ENCODE data around the gene CTLA4.

CTLA4 gene

DNA sequence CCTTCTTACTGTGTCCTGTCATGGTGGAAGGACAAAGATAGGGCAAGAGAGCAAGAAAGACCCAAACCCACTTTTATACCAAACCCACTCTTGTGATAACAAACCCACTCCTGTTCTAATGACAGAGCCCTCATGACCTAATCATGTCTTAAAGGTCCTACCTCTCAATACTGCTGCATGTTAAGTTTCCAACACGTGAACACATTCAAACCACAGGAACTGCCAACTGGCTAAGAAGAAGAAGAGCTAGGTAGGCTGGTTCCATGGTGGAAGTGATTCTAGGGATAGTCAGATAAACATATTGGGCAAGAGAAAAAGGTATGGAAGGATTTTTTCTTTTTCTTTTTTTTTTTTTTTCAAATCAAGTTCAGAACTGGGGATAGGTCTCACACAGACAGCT, 22.0 kb downstream of the CTLA4 start:
- no peaks in the 10 kb centered on the region for H3K27me3 ChIP-seq (ENCODE audit: control insufficient read depth in 2 of 2, insufficient read depth in 2 of 2, low read length in 2 of 2)
- H3K36me3 ChIP-seq (ENCODE audit: control insufficient read depth in 2 of 2, insufficient read depth in 2 of 2, low read length in 2 of 2), result no peaks in the 10 kb centered on the region
- no peak overlapping the region for H3K4me3 ChIP-seq (ENCODE audit: low read length in 2 of 2)

DNA sequence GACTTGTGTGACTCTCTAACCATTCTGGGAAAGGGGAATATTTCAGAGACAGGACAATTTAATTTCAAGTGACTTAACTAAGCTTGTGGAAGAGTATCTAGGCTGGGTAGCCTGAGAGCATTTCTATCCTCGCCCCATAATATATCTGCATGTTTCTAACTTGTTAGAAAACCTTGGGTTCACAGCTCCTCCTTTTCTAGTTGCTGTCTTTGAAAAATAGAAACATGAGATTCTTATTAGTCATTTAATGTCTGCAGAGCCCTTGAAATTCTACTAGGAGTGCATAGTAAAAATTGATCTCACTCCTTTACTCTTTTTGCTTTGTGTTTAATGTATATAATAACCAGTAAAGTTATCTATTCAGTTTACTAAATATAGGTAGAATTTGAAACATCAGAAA, 22.4 kb downstream of the CTLA4 start:
- no peaks in the 10 kb centered on the region for H3K27me3 ChIP-seq (ENCODE audit: control insufficient read depth in 2 of 2, insufficient read depth in 2 of 2, low read length in 2 of 2)
- H3K4me3 ChIP-seq (ENCODE audit: low read length in 2 of 2), result no peak overlapping the region
- H3K4me1 ChIP-seq (ENCODE audit: control insufficient read depth in 2 of 2, insufficient read depth in 2 of 2, low read length in 2 of 2), result no peaks in the 10 kb centered on the region
- H3K9me3 ChIP-seq (ENCODE audit: control insufficient read depth in 2 of 2, low read length in 2 of 2), result no peaks in the 10 kb centered on the region
- no peak overlapping the region for H3K27ac ChIP-seq (ENCODE audit: low read depth in 2 of 2, low read length in 2 of 2)
- H3K9ac ChIP-seq (ENCODE audit: low read depth in 1 of 2, low read length in 2 of 2), result no peak overlapping the region
- H3K36me3 ChIP-seq (ENCODE audit: control insufficient read depth in 2 of 2, insufficient read depth in 2 of 2, low read length in 2 of 2), result no peaks in the 10 kb centered on the region

More for the DNA sequence above, 22.0 kb downstream of the CTLA4 start:
- Histone ChIP-seq H3K9ac (ENCODE audit: low read depth in 1 of 2, low read length in 2 of 2) (no peak overlapping the region), H3K9me3 (ENCODE audit: control insufficient read depth in 2 of 2, low read length in 2 of 2) (no peaks in the 10 kb centered on the region), H3K4me1 (ENCODE audit: control insufficient read depth in 2 of 2, insufficient read depth in 2 of 2, low read length in 2 of 2) (no peaks in the 10 kb centered on the region), H3K27ac (ENCODE audit: low read depth in 2 of 2, low read length in 2 of 2) (no peak overlapping the region)

DNA sequence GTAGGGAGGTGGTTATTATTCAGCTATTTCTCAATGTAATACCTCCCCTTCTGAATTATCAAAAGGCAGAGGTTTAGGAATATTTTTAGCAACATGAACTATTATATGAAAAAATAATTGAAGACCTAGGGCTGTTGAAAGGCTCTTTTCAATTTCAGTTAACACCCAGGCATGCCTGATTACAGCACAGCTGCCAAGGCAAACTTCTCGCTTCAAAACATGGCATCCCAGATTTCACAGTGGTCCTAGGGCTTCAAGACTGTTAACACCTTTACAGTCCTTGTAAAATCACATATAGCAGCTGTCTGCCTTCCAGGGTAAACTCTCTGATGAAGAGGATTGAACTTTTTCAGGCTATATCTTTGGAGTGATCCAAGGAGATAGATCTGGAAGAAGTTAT, 23.2 kb downstream of the CTLA4 start:
- H3K36me3 ChIP-seq (ENCODE audit: control insufficient read depth in 2 of 2, insufficient read depth in 2 of 2, low read length in 2 of 2), result no peaks in the 10 kb centered on the region
- H3K9ac ChIP-seq (ENCODE audit: low read depth in 1 of 2, low read length in 2 of 2), result no peak overlapping the region
- H3K4me3 ChIP-seq (ENCODE audit: low read length in 2 of 2), result no peak overlapping the region
- H3K4me1 ChIP-seq (ENCODE audit: control insufficient read depth in 2 of 2, insufficient read depth in 2 of 2, low read length in 2 of 2), result no peaks in the 10 kb centered on the region
- no peak overlapping the region for H3K27ac ChIP-seq (ENCODE audit: low read depth in 2 of 2, low read length in 2 of 2)
- no peaks in the 10 kb centered on the region for H3K9me3 ChIP-seq (ENCODE audit: control insufficient read depth in 2 of 2, low read length in 2 of 2)
- no peaks in the 10 kb centered on the region for H3K27me3 ChIP-seq (ENCODE audit: control insufficient read depth in 2 of 2, insufficient read depth in 2 of 2, low read length in 2 of 2)

DNA sequence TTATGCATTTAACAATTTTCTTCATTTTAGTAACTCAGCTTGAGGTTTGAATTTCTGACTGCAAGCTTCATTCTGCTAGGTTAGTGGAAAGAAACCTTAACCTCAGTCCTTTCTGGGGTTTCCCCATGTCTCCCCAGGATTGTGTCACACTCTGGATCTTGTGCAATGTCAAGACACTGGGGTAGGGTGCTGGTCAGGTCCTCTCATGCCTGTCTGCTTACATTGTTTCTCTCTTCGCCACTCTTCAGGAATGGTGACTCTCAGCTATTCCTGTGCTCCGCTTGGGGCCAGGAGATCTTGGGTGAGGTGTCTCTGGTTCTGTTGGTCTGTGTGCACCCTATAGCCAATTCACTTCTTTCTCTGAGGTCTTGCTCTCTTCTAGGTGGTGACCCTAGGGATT, 23.9 kb downstream of the CTLA4 start:
- H3K27ac ChIP-seq (ENCODE audit: low read depth in 2 of 2, low read length in 2 of 2), result no peak overlapping the region
- no peaks in the 10 kb centered on the region for H3K27me3 ChIP-seq (ENCODE audit: control insufficient read depth in 2 of 2, insufficient read depth in 2 of 2, low read length in 2 of 2)
- no peaks in the 10 kb centered on the region for H3K9me3 ChIP-seq (ENCODE audit: control insufficient read depth in 2 of 2, low read length in 2 of 2)
- H3K4me1 ChIP-seq (ENCODE audit: control insufficient read depth in 2 of 2, insufficient read depth in 2 of 2, low read length in 2 of 2), result no peaks in the 10 kb centered on the region
- no peak overlapping the region for H3K4me3 ChIP-seq (ENCODE audit: low read length in 2 of 2)
- H3K9ac ChIP-seq (ENCODE audit: low read depth in 1 of 2, low read length in 2 of 2), result no peak overlapping the region
- no peaks in the 10 kb centered on the region for H3K36me3 ChIP-seq (ENCODE audit: control insufficient read depth in 2 of 2, insufficient read depth in 2 of 2, low read length in 2 of 2)

DNA sequence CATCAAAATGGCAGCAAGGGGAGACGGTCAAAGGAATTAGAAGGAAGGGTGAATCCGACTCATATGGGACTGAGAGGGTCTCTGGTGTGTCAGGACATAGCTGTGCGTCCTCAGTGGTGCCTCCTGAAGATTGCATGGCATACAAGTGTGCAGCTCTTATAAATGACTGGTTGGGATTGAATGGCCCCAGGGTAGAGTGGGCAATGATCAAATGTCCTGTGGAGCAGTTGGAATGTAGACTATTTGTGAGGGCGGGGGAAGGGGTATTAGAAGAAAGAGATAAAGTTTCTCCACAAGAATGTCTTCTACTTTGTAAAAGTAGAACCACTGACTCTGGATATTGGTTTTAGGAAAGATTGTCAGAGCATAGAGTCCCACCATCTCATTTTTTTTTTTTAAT, 24.6 kb downstream of the CTLA4 start:
- Histone ChIP-seq H3K9me3 (ENCODE audit: control insufficient read depth in 2 of 2, low read length in 2 of 2) (no peaks in the 10 kb centered on the region), H3K4me3 (ENCODE audit: low read length in 2 of 2) (no peak overlapping the region), H3K4me1 (ENCODE audit: control insufficient read depth in 2 of 2, insufficient read depth in 2 of 2, low read length in 2 of 2) (no peaks in the 10 kb centered on the region), H3K36me3 (ENCODE audit: control insufficient read depth in 2 of 2, insufficient read depth in 2 of 2, low read length in 2 of 2) (no peaks in the 10 kb centered on the region), H3K9ac (ENCODE audit: low read depth in 1 of 2, low read length in 2 of 2) (no peak overlapping the region), H3K27ac (ENCODE audit: low read depth in 2 of 2, low read length in 2 of 2) (no peak overlapping the region), H3K27me3 (ENCODE audit: control insufficient read depth in 2 of 2, insufficient read depth in 2 of 2, low read length in 2 of 2) (no peaks in the 10 kb centered on the region)

DNA sequence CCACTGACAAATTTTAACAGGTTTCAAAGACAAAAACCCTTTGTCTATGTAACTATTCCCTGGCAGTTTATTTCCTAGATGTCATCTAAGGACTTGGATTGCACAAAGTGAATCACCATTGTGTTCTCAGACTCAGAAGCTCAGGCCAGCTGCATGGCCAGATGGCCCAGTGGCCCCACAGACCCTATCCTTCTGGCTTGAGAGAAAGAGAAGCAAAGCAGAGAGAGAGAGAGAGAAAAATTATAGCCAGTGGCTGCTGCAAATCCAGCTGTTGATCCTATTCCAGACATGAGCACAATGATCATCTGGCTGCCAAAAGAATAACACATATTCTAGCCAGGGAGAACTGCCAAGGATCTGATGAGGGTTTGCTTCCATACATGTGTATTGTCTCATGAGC, 25.8 kb downstream of the CTLA4 start:
- Histone ChIP-seq H3K27me3 (ENCODE audit: control insufficient read depth in 2 of 2, insufficient read depth in 2 of 2, low read length in 2 of 2) (no peaks in the 10 kb centered on the region), H3K9me3 (ENCODE audit: control insufficient read depth in 2 of 2, low read length in 2 of 2) (no peaks in the 10 kb centered on the region), H3K4me3 (ENCODE audit: low read length in 2 of 2) (no peak overlapping the region), H3K27ac (ENCODE audit: low read depth in 2 of 2, low read length in 2 of 2) (no peak overlapping the region), H3K36me3 (ENCODE audit: control insufficient read depth in 2 of 2, insufficient read depth in 2 of 2, low read length in 2 of 2) (no peaks in the 10 kb centered on the region), H3K9ac (ENCODE audit: low read depth in 1 of 2, low read length in 2 of 2) (no peak overlapping the region), H3K4me1 (ENCODE audit: control insufficient read depth in 2 of 2, insufficient read depth in 2 of 2, low read length in 2 of 2) (no peaks in the 10 kb centered on the region)

DNA sequence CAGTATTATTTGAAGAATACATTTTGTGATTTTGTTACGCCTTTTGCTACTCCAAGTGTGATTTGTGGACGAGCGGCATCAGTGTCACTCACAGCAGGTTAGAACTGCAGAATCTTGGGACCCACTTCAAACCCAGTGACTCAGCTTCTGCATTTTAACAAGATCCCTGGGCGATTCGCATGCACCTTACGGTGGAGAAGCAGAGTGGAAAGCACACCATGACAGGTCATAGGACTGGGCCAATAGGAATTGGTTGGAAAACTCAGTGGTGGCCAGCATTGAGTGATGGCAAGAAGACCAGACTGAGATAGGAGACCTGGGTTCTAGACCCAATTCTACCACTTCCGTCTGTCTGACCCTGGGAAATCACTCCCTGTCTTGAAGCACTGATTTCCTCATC, 26.3 kb downstream of the CTLA4 start:
- no peaks in the 10 kb centered on the region for H3K27me3 ChIP-seq (ENCODE audit: control insufficient read depth in 2 of 2, insufficient read depth in 2 of 2, low read length in 2 of 2)
- no peak overlapping the region for H3K4me3 ChIP-seq (ENCODE audit: low read length in 2 of 2)
- no peak overlapping the region for H3K9ac ChIP-seq (ENCODE audit: low read depth in 1 of 2, low read length in 2 of 2)
- H3K27ac ChIP-seq (ENCODE audit: low read depth in 2 of 2, low read length in 2 of 2), result no peak overlapping the region
- H3K4me1 ChIP-seq (ENCODE audit: control insufficient read depth in 2 of 2, insufficient read depth in 2 of 2, low read length in 2 of 2), result no peaks in the 10 kb centered on the region
- no peaks in the 10 kb centered on the region for H3K36me3 ChIP-seq (ENCODE audit: control insufficient read depth in 2 of 2, insufficient read depth in 2 of 2, low read length in 2 of 2)
- no peaks in the 10 kb centered on the region for H3K9me3 ChIP-seq (ENCODE audit: control insufficient read depth in 2 of 2, low read length in 2 of 2)

DNA sequence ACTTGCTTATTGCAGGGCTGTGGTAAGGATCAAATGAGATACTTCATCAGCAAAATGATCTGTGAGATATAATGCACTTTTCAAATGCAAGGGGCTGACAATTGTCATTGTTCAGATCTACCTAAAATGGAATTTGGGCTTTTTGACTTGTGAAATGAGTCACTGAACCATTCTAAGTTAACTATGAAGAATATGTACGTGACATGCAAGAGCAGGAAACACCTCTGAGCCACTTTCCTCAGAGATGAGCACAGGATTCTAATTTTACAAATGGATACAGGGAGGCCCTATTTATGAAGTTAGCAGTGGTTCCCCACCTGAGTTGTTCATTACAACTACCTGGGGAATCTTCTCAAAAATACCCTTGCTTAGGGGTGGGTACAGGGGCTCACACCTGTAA, 26.7 kb downstream of the CTLA4 start:
- no peaks in the 10 kb centered on the region for H3K9me3 ChIP-seq (ENCODE audit: control insufficient read depth in 2 of 2, low read length in 2 of 2)

DNA sequence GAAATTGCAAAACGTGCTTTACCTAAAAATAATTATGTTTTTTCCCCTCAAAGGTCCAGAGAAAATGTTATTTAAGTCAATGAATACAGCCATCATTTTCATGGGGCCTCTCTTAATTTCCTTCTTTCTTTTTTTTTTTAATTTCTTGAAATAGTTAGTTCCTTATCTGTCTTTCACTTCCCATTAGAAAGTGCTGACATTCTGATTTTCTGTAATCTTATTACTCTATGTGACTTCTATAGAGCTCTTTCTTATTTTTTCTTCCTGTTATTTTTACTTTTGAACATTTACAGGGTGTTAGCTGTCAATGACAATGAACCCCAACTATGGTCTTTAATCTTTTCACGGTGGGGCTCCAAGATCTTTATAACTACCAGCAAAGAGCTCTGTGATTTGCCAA, 30.0 kb downstream of the CTLA4 start:
- H3K27ac ChIP-seq (ENCODE audit: low read depth in 2 of 2, low read length in 2 of 2), result peak overlapping the region in 1 of 2 donors; percentile 18
- H3K4me3 ChIP-seq (ENCODE audit: low read length in 2 of 2), result no peak overlapping the region
- H3K9ac ChIP-seq (ENCODE audit: low read depth in 1 of 2, low read length in 2 of 2), result no peak overlapping the region
- H3K9me3 ChIP-seq (ENCODE audit: control insufficient read depth in 2 of 2, low read length in 2 of 2), result peaks cover 2 to 12% of the 10 kb centered on the region in 2 donors
- no peaks in the 10 kb centered on the region for H3K27me3 ChIP-seq (ENCODE audit: control insufficient read depth in 2 of 2, insufficient read depth in 2 of 2, low read length in 2 of 2)
- H3K4me1 ChIP-seq (ENCODE audit: control insufficient read depth in 2 of 2, insufficient read depth in 2 of 2, low read length in 2 of 2), result no peaks in the 10 kb centered on the region
- no peaks in the 10 kb centered on the region for H3K36me3 ChIP-seq (ENCODE audit: control insufficient read depth in 2 of 2, insufficient read depth in 2 of 2, low read length in 2 of 2)

More for the DNA sequence above, 26.7 kb downstream of the CTLA4 start:
- no peaks in the 10 kb centered on the region for H3K4me1 ChIP-seq (ENCODE audit: control insufficient read depth in 2 of 2, insufficient read depth in 2 of 2, low read length in 2 of 2)
- no peak overlapping the region for H3K4me3 ChIP-seq (ENCODE audit: low read length in 2 of 2)
- no peak overlapping the region for H3K27ac ChIP-seq (ENCODE audit: low read depth in 2 of 2, low read length in 2 of 2)
- no peaks in the 10 kb centered on the region for H3K36me3 ChIP-seq (ENCODE audit: control insufficient read depth in 2 of 2, insufficient read depth in 2 of 2, low read length in 2 of 2)
- no peak overlapping the region for H3K9ac ChIP-seq (ENCODE audit: low read depth in 1 of 2, low read length in 2 of 2)
- H3K27me3 ChIP-seq (ENCODE audit: control insufficient read depth in 2 of 2, insufficient read depth in 2 of 2, low read length in 2 of 2), result no peaks in the 10 kb centered on the region

DNA sequence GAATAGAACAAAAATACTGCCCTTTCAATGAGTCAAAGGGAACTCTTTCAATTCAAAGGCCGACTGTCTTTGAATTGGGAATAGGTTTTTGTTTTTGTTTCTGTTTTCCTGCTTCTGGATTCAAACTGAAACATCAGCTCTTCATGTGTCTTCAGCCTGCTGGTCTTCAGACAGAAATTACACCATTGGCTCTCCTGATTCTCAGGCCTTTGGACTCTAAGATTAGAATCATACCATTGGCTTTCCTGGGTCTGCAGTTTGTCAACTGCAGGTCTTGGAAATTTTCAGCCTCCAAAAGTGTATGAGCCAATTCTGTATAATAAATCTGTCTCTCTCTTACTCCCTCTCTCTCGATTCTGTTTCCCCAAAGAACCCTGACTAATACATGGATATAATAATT, 31.1 kb downstream of the CTLA4 start:
- peak overlapping the region in 1 of 2 donors; percentile 25 for H3K27ac ChIP-seq (ENCODE audit: low read depth in 2 of 2, low read length in 2 of 2)
- no peaks in the 10 kb centered on the region for H3K27me3 ChIP-seq (ENCODE audit: control insufficient read depth in 2 of 2, insufficient read depth in 2 of 2, low read length in 2 of 2)
- no peaks in the 10 kb centered on the region for H3K4me1 ChIP-seq (ENCODE audit: control insufficient read depth in 2 of 2, insufficient read depth in 2 of 2, low read length in 2 of 2)
- H3K9ac ChIP-seq (ENCODE audit: low read depth in 1 of 2, low read length in 2 of 2), result no peak overlapping the region
- no peak overlapping the region for H3K4me3 ChIP-seq (ENCODE audit: low read length in 2 of 2)
- H3K9me3 ChIP-seq (ENCODE audit: control insufficient read depth in 2 of 2, low read length in 2 of 2), result peaks cover 2 to 14% of the 10 kb centered on the region in 2 donors
- H3K36me3 ChIP-seq (ENCODE audit: control insufficient read depth in 2 of 2, insufficient read depth in 2 of 2, low read length in 2 of 2), result no peaks in the 10 kb centered on the region

DNA sequence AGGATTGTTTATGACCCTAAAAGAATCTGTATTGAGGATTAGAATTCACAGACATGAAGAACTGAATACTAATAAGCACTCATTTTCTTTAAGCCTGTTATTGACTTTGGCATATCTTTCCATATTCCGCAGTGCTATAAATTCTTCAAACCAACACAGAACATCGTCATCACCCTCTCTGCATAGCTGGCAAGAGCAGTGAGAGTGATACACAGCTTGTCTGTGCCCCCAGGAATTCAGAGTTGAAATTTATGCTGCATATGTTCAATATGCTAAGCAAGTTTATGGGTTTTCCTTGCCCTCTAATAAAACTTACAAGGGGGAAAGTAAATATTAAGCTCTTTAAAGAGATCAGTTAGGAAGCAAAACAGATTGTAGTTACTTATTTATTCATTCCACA, 32.7 kb downstream of the CTLA4 start:
- Histone ChIP-seq H3K27me3 (ENCODE audit: control insufficient read depth in 2 of 2, insufficient read depth in 2 of 2, low read length in 2 of 2) (no peaks in the 10 kb centered on the region), H3K4me3 (ENCODE audit: low read length in 2 of 2) (no peak overlapping the region), H3K9ac (ENCODE audit: low read depth in 1 of 2, low read length in 2 of 2) (no peak overlapping the region), H3K9me3 (ENCODE audit: control insufficient read depth in 2 of 2, low read length in 2 of 2) (peaks cover 2 to 14% of the 10 kb centered on the region in 2 donors), H3K4me1 (ENCODE audit: control insufficient read depth in 2 of 2, insufficient read depth in 2 of 2, low read length in 2 of 2) (no peaks in the 10 kb centered on the region), H3K36me3 (ENCODE audit: control insufficient read depth in 2 of 2, insufficient read depth in 2 of 2, low read length in 2 of 2) (no peaks in the 10 kb centered on the region), H3K27ac (ENCODE audit: low read depth in 2 of 2, low read length in 2 of 2) (no peak overlapping the region)

Measured in mucosa of rectum (tissue), 2 donors.